Skeletal muscle satellite cell (primary cell): Measurements from ENCODE around the gene LRMDA.

Experiments used
- H3K27me3 ChIP-seq: 2 replicates; pipeline ENCODE4 v1.7.0; 2013; ENCODE audit warnings: low read length; ENCODE audit not compliant: control insufficient read depth, insufficient read depth
- H3K36me3 ChIP-seq: 2 replicates; pipeline ENCODE4 v1.7.0; 2013; ENCODE audit warnings: mild to moderate bottlenecking, control low read depth, low read length; ENCODE audit not compliant: insufficient read depth
- H3K4me1 ChIP-seq: 2 replicates; pipeline ENCODE4 v1.7.0; 2013; ENCODE audit warnings: low read length; ENCODE audit not compliant: control insufficient read depth, insufficient read depth
- H3K4me2 ChIP-seq: 2 replicates; pipeline ENCODE4 v1.7.0; 2013; ENCODE audit warnings: mild to moderate bottlenecking, low read length
- H3K4me3 ChIP-seq: 2 replicates; pipeline ENCODE4 v1.7.0; 2013; ENCODE audit warnings: low read length
- H3K9ac ChIP-seq: 2 replicates; pipeline ENCODE4 v1.7.0; 2013; ENCODE audit warnings: mild to moderate bottlenecking, low read depth, low read length, moderate library complexity
- H3K9me3 ChIP-seq: replicated peaks from 2 replicates; pipeline ENCODE4 v1.7.0; 2013; ENCODE audit warnings: mild to moderate bottlenecking, control low read depth, low read length

Gene LRMDA

DNA sequence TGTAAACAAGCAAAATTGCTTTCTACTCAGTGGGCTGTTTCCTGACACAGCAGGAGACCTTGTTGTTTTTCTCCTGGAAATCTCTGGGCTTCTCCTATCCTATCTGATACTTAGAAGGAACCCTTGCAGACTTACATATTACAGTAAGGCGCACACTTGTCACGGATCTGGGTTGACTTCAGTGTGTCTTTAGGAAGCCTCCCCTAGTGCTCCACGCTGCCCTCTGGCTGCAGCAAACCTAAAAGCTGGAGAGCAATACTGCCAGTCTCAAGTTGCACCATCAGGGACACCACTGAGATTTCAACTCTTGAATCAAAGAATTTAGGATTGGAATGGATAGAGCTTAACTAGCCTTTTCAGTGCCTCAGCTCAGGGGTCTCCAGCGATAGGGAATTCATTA lies 495.3 kb downstream of the LRMDA start:
- peaks cover 36% of the 10 kb centered on the region for H3K27me3 ChIP-seq
- H3K36me3 ChIP-seq = no peaks in the 10 kb centered on the region
- H3K9me3 ChIP-seq = no peaks in the 10 kb centered on the region
- no peak overlapping the region for H3K4me2 ChIP-seq
- H3K9ac ChIP-seq = no peak overlapping the region
- no peaks in the 10 kb centered on the region for H3K4me1 ChIP-seq
- no peak overlapping the region for H3K4me3 ChIP-seq

DNA sequence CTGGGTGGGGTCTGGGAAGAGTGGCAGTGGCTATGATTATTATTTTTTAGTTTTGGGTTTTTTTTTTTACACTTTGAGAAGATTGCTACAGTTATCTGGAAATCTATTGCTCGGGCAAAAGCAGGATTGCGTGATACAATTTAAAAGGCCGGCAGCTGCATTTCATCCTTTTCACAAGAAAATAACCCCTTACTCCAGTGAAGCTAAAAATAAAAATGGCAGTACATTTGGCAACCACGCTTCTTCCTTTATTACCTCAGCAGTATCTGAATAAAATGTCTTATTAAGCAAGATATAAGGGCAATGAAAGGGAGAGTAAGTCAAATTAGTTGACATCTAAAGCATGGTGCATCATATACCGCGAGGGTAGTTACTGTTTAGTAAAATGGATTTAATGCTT lies 496.8 kb downstream of the LRMDA start:
- Histone ChIP-seq H3K27me3 (peaks cover 40% of the 10 kb centered on the region), H3K4me2 (no peak overlapping the region), H3K4me3 (no peak overlapping the region)

DNA sequence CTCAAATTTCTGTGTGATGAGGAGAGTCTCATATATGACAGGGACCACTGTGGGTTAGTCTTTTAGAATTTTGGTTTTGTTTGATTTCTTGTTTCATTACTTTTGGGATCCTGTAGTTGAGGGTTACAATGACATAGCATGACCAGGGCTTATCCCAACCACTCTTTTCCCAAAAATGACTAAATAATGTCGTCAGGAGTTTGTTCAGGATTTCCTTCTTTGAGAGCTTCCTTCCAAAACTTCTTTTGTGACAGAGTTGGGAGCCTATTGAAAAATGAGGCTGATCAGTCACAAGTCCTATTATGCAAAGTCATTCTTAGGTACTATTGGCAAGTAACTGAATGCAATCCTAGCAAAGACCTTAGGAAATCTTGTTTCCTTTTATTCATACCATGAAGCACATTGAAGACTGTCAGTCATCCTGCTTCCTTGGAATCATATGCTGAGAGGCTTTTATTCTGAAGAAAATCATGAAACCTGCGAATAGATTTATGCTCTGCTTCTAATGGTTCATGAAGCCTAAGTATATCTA lies 498.3 kb downstream of the LRMDA start:
- Histone ChIP-seq H3K9ac (no peak overlapping the region), H3K4me2 (no peak overlapping the region), H3K27me3 (peaks cover 25% of the 10 kb centered on the region)

More for the DNA sequence above, 496.8 kb downstream of the LRMDA start:
- H3K36me3 ChIP-seq = no peaks in the 10 kb centered on the region
- no peaks in the 10 kb centered on the region for H3K4me1 ChIP-seq
- no peaks in the 10 kb centered on the region for H3K9me3 ChIP-seq
- no peak overlapping the region for H3K9ac ChIP-seq

DNA sequence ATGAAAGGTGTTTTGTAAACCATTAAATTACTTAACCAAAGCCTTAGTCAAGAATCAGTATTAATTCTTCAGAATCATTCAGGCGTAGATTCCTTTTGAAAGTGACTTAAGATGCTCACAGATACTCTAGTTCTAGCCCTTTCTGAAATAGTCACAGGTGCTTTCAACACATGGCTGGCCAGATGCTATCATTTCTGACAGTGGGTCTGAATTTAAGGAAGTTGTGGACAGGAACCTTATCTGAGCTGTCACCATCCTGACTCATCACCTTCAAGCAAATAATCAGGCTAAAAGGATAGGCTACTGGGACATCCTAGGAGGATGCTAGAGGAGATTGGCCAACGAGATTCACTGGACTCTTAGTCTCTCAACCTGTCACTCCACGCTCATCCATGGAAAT lies 501.5 kb downstream of the LRMDA start:
- Histone ChIP-seq H3K27me3 (peaks cover 27% of the 10 kb centered on the region), H3K9ac (no peak overlapping the region), H3K36me3 (no peaks in the 10 kb centered on the region), H3K4me2 (no peak overlapping the region), H3K4me3 (no peak overlapping the region), H3K4me1 (no peaks in the 10 kb centered on the region), H3K9me3 (no peaks in the 10 kb centered on the region)

More for the DNA sequence above, 498.3 kb downstream of the LRMDA start:
- Histone ChIP-seq H3K4me1 (no peaks in the 10 kb centered on the region), H3K4me3 (no peak overlapping the region), H3K9me3 (no peaks in the 10 kb centered on the region), H3K36me3 (no peaks in the 10 kb centered on the region)

DNA sequence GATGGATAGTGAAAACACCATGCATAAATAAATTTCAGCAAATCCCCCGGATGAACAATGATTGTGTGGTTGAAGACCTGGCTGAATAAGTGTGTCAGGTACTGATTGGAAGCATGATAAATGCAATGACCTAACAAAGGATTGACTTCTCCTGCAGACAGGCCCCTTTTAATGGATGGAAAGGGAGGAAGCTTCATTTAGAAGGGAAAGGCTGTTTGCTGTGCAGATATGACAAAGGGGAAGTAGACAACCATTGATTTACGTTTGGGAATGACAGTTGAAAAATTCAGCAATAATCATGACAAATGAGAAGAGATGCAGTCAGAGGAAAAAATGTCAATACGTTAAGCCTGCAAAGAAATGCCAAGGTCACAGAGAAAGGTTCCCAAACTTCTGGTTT lies 503.8 kb downstream of the LRMDA start:
- H3K36me3 ChIP-seq = no peaks in the 10 kb centered on the region
- H3K9ac ChIP-seq = no peak overlapping the region
- no peak overlapping the region for H3K4me3 ChIP-seq
- no peaks in the 10 kb centered on the region for H3K4me1 ChIP-seq
- H3K9me3 ChIP-seq = no peaks in the 10 kb centered on the region
- H3K27me3 ChIP-seq = peaks cover 41% of the 10 kb centered on the region
- H3K4me2 ChIP-seq = no peak overlapping the region

DNA sequence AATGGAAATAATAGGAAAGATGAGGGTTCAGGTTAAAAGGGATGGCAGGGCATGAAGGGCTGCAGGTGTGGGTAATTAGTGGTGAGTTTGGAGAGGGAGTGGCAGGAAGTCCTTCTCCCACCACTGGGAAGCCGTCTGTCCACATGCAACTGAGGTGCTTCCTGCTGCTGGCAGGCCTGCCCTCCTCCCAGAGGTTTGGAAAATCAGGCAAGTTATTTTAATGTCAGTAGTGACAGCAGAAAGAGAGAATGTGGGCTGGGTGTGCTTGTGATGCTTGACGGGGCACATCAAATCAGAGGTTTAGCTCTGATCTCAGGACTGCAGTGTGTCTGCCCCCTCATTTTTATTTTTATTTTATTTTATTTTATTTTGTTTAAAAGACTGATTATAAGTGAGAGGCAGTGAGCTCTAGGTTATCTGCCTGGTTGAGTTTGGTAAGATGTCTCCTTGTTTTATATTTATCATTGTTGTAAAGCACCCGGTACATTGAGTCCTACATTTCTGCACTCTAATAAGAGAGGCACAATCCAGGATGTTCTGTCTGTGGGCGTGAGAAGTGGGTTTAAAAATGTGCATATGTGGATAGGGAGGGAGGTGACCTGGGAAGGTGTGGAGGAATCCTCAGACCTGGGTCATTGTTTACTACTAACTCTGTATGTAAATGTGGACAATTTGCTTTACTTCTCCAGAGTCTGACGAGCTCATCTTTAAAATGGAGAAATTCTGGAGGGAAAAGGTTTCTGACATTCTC lies 504.4 kb downstream of the LRMDA start:
- H3K36me3 ChIP-seq = no peaks in the 10 kb centered on the region
- H3K27me3 ChIP-seq = peaks cover 43% of the 10 kb centered on the region
- no peaks in the 10 kb centered on the region for H3K4me1 ChIP-seq

DNA sequence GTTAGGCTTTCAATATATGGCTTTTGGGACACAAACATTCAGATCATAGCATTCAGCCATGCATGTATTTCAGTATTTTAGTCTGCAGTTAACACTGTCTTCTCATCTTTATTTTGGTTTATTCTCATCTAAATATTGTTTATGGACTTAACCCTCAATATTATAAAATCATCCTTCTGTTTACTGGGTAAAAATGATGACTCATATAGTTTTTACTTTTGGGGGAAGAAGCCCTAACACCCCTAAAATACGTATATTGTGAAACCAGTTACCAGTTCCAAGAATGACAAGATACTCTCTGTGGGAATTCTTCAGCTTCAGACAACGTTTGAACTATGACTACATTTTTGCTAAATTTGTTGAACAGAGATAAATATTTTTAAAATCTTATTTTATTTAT lies 505.4 kb downstream of the LRMDA start:
- peaks cover 45% of the 10 kb centered on the region for H3K27me3 ChIP-seq
- no peak overlapping the region for H3K9ac ChIP-seq
- H3K4me1 ChIP-seq = no peaks in the 10 kb centered on the region
- H3K4me3 ChIP-seq = no peak overlapping the region
- H3K9me3 ChIP-seq = no peaks in the 10 kb centered on the region
- no peaks in the 10 kb centered on the region for H3K36me3 ChIP-seq
- no peak overlapping the region for H3K4me2 ChIP-seq

More for the DNA sequence above, 504.4 kb downstream of the LRMDA start:
- Histone ChIP-seq H3K4me3 (no peak overlapping the region), H3K9me3 (no peaks in the 10 kb centered on the region), H3K4me2 (no peak overlapping the region), H3K9ac (no peak overlapping the region)

DNA sequence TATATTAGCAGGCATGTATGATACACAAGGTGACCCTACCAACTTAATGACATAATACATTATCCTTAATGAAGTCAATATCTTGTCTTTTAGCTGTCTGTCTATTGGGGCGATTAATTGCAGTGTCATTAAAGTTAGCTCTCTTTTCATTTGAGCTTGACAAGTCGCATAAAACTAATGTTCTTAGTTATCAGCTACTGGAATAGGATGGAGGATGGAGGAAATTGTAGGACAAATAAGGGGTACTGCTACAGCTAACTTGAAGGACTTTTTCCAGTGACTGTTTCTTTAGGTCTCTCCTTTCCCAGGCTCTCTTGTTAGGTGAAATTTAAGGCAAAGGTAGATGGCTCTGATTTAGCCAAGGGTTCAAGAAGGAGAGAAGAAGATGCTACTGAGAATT lies 506.4 kb downstream of the LRMDA start:
- H3K4me1 ChIP-seq = no peaks in the 10 kb centered on the region
- no peaks in the 10 kb centered on the region for H3K36me3 ChIP-seq
- no peak overlapping the region for H3K4me2 ChIP-seq
- H3K27me3 ChIP-seq = peaks cover 47% of the 10 kb centered on the region
- H3K9me3 ChIP-seq = no peaks in the 10 kb centered on the region
- H3K9ac ChIP-seq = no peak overlapping the region
- no peak overlapping the region for H3K4me3 ChIP-seq

DNA sequence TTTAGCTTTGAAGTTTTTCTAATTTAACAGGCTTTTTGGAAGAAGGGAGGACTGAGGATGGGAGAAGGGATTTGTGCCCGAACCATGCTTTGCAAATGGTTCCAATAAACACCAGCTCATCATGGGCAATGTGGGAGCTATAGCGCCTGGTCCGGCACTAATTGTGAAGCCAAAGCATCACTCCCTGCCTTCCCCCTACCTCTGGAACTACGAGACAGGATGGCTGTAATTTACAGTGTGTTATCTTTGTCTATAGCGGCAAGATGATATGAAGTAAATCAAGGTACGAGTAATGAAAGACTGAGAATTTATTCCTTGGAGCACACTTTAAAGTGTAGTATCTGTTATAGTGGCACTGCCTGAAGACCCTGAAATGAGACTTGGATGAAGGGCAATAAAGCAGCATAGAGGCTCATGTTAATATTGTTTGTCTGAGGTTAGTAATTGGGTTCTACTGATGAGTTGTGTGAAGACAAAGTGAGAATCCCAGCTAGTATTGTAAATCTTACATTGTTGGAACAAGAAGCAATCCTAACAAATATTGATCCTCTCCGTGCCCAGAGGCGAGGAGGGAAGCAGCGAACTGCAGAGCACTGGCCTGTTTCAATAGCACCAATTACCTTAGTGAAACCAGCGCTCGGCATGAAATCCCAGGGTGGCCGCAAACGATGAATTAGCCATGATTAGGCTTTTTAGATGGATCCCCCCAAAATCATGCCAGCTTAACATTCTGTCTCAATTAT lies 507.1 kb downstream of the LRMDA start:
- H3K4me2 ChIP-seq = no peak overlapping the region
- peaks cover 46% of the 10 kb centered on the region for H3K27me3 ChIP-seq
- no peaks in the 10 kb centered on the region for H3K4me1 ChIP-seq
- H3K9me3 ChIP-seq = no peaks in the 10 kb centered on the region
- H3K36me3 ChIP-seq = no peaks in the 10 kb centered on the region
- H3K4me3 ChIP-seq = no peak overlapping the region
- H3K9ac ChIP-seq = no peak overlapping the region

DNA sequence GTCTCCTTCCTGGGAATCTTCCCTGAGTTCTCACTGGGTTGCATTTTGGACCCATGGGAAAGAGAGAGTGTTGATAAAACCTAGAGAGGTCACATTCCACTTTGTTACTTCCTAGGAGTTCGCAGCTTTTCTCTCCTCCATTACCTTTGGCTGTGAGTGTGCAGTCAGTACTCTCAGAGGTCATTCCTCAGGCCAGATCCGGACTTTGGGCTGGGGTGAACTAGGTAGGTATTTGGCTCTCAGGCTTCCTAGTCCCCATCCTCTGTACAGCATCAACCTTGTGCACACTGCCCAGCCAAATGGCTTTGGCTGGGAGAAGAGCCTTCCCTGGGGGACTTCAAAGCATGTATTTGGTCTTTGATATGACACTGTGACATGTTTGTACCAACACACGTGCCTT lies 508.1 kb downstream of the LRMDA start:
- no peaks in the 10 kb centered on the region for H3K4me1 ChIP-seq
- H3K27me3 ChIP-seq = peaks cover 51% of the 10 kb centered on the region
- H3K4me3 ChIP-seq = no peak overlapping the region
- H3K36me3 ChIP-seq = no peaks in the 10 kb centered on the region
- H3K9ac ChIP-seq = no peak overlapping the region
- H3K4me2 ChIP-seq = no peak overlapping the region
- no peaks in the 10 kb centered on the region for H3K9me3 ChIP-seq

DNA sequence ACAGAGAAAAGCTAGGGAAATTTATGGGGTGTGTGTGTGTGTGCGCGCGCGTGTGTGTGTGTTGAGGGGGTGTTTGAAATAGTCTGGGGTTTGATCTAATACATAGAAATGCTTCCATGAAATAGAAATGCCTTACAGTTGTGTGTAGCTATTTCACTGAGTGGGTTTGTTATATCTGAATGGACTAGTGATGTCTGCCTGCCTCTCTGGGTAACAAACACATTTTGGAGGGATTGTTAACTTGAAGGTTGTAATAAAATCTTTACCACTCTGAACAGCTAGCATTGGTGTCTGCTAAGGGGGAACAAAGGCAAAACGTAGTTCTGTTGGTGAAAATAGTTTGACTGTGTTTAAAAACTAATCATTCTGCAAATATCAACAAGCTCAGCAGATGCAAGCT lies 509.3 kb downstream of the LRMDA start:
- Histone ChIP-seq H3K4me2 (no peak overlapping the region), H3K36me3 (no peaks in the 10 kb centered on the region), H3K27me3 (peaks cover 44% of the 10 kb centered on the region), H3K9me3 (no peaks in the 10 kb centered on the region), H3K4me1 (no peaks in the 10 kb centered on the region), H3K9ac (no peak overlapping the region), H3K4me3 (no peak overlapping the region)
